GM04504 (cell line): ENCODE results near the gene GH2.
A peak's percentile ranks its signal among the peaks of the same experiment; 100 is the strongest.
"Not testable (repeated sequence)": the region's sequence is repeated elsewhere in the genome, so short reads cannot be mapped to it uniquely, and the experiment has no call there.

Experiments
- DNase-seq: peaks from one replicate; pipeline ENCODE4 v3.0.0-alpha.2; 2012; ENCODE audit warnings: low read depth

The GH2 gene

DNA sequence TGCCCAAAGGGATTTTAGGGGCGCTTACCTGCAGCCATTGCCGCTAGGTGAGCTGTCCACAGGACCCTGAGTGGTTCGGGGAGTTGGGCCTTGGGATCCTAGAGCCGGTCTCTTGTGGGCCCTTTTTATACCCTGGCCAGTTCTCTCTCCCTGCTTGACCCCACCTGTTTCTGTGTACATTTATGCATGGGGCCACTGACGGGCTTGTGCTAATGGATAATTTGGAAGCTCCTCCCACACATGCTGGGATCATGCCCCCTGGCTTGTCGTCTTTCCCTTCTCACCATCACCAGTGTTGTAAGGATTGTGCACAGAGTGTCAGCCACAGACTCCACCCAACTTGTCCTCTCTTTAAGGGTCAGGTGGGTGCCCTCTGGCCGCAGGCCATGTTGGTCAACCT is 8.2 kb downstream of the GH2 start, which contains the start of gene CSH2:
Gene CSH2, minus strand, starts transcription at position 101 of the 400 bp plus-strand sequence. Its CDS starts 63 bp downstream, at position 38.
- not testable (repeated sequence) for DNase-seq

- not testable (repeated sequence) for DNase-seq
Measured at GRCh38 chr17:63871646-63872365, 9.9 kb downstream of the GH2 start.

DNA sequence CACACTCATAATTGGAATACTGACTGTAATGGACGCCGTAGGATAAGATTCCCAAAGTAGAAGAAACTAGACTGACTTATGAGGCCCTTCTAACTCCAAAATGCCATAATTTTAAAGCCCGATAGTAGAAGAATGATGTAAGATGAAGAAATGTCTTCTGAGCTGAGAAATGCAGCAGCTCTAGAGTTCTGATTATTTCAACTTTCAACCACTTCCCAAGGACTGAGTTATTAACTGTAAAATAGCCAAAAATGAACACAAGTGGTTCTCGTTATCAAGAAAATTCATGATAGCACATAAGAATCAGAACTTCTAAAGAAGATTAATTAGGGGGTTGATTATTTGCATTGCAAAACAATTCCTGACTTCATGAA is 11.5 kb downstream of the GH2 start:
- DNase-seq, result not testable (repeated sequence)

GRCh38 chr17:63869491-63870291 is 12.1 kb downstream of the GH2 start:
- not testable (repeated sequence) for DNase-seq

- DNase-seq, result not testable (repeated sequence)
Measured at GRCh38 chr17:63866625-63867024, 15.1 kb downstream of the GH2 start.

- no peak for DNase-seq
Measured at GRCh38 chr17:63859257-63859656, 22.5 kb downstream of the GH2 start.

DNA sequence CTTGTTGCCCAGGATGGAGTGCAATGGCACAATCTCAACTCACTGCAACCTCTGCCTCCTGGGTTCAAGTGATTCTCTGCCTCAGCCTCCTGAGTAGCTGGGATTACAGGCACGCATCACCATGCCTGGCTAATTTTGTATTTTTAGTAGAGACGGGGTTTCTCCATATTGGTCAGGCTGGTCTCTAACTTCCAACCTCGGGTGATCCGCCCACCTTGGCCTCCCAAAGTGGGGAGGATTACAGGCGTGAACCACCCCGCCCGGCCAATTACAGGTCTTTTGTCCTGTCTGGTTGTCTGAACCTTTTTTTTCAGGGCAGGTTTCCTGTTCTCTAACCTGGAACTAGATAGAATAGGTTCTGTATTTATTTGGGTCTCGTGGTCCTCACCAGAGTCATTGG is 25.3 kb downstream of the GH2 start:
- DNase-seq, result not testable (repeated sequence)

- no peak for DNase-seq
Measured at GRCh38 chr17:63855185-63855584, 26.6 kb downstream of the GH2 start.

GRCh38 chr17:63854709-63855108 is 27.0 kb downstream of the GH2 start:
- no peak for DNase-seq

DNA sequence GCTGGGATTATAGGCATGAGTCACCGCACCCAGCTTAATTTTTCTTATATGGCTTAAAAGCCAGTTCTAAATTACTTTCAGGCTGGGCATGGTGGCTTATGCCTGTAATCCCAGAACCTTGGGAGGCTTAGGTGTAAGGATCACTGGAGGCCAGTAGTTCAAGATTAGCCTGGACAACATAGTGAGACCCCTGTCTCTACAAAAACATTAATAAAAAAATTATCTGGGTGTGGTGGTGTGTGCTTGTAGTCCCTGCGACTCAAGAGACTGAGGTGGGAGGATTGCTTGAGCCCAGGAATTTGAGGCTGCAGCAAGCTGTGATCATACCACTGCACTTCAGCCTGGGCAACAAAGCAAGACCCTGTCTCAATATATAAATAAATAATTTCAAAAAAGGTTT is 28.5 kb downstream of the GH2 start:
- DNase-seq, result no peak

DNA sequence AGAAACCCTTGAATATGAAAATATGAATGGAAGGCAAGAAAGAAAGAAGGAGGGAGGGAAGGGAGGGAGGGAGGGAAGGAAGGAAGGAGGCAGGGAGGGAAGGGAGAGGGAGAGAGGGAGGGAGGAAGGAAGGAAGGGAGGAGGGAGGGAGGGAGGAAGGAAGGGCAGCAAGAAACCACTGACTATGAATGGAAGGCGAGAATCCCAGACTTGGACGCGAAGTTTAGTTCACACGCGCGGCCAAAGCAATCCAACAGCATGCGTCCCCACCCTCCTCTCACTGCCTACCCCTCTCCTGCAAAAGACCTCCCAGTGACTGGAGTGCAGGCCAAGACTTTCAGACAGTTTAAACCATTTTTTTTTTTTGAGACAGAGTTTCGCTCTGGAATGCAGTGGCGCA is 31.3 kb downstream of the GH2 start:
- no peak for DNase-seq

- peak; percentile 68 for DNase-seq
Measured at GRCh38 chr17:63848834-63849689, 32.7 kb downstream of the GH2 start.

GRCh38 chr17:63847525-63848249 is 34.1 kb downstream of the GH2 start:
- DNase-seq, result no peak

- DNase-seq, result no peak
Measured at GRCh38 chr17:63845509-63845908, 36.2 kb downstream of the GH2 start.

GRCh38 chr17:63843910-63844677 is 37.6 kb downstream of the GH2 start:
- no peak for DNase-seq

DNA sequence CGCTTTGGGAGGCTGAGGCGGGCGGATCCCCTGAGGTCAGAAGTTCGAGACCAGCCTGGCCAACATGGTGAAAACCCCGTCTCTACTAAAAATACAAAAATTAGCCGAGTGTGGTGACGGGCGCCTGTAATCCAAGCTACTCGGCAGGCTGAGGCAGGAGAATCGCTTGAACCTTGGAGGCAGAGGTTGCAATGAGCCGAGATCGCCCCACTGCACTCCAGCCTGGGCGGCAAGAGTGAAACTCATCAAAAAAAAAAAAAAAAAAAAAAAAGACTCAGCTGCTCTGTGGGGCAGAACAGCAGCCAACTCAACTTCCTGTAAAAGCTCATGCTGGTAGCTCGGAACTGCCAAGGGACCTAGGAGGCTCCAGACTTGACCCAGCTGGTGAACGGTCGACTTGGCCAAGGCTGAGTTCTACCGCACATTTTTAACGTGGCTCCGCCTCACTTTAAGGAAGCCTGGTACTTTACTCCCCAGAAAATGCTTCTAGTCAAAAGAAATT is 38.3 kb downstream of the GH2 start:
- peak; percentile 67 for DNase-seq

- DNase-seq, result peak; percentile 98
Measured at GRCh38 chr17:63842540-63843386, 39.0 kb downstream of the GH2 start, which contains the start of gene SMARCD2. Gene SMARCD2 (minus strand): TSS chr17:63842685. CDS start chr17:63842674, 11 bp downstream.

- no peak for DNase-seq
Measured at GRCh38 chr17:63842173-63842539, 39.6 kb downstream of the GH2 start.

GRCh38 chr17:63841350-63842172 is 40.2 kb downstream of the GH2 start:
- no peak for DNase-seq
